ENCODE data around the gene TWSG1. TPM values are rescaled to one million over a fixed set of nuclear protein-coding genes. Genes with fewer than 3 reads are reported as not detected.
A peak's percentile ranks its signal among the peaks of the same experiment; 100 is the strongest.

The TWSG1 gene
- 30.3 TPM for total RNA-seq

DNA sequence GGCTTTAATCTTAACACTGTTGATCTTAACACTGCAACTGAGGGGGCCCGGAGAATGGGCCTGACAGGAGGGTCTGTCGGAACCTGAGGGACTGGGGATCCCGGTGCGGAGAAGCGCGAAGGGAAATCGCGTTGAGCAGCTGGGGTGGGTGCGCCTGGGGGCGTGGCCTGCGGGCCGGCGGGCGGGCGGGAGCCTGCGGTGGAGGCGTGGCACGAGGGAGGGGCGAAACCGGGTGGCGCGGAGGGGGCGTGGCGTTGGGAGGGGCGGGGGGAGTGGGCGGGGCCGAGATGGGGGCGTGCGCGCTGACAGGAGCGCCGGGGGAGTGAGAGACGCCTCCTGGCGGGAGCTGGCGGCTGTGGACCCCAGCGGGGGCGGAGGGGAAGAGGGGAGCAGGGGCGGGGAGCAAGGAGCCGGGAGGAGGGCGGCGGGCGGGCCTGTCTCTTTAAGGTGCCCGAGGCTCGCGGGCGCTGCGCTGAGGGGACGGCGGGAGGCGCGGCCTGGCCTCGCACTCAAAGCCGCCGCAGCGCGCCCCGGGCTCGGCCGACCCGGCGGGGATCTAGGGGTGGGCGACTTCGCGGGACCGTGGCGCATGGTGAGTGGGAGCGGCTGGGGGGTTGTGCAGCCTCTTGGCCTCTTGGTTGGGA lies at the start of gene TWSG1:
TWSG1 (plus strand) TSS at position 445 of the 644 bp plus-strand sequence. CDS start 2,457 bp downstream, outside the sequence.
- H3K4me1 ChIP-seq (ENCODE audit: control insufficient read depth in 3 of 3, insufficient read depth in 3 of 3, low read length in 3 of 3) = peaks cover 6 to 11% (median 9%) of the 10 kb centered on the region in 3 donors
- no peaks in the 10 kb centered on the region for H3K9me3 ChIP-seq (ENCODE audit: control insufficient read depth in 3 of 3, low read length in 3 of 3)
- H3K36me3 ChIP-seq (ENCODE audit: control insufficient read depth in 3 of 3, insufficient read depth in 3 of 3, low read length in 3 of 3) = peaks cover 5 to 9% (median 6%) of the 10 kb centered on the region in 3 donors
- peak within 1 kb of the TSS; percentile 80 to 88 (median 84) for H3K4me3 ChIP-seq (ENCODE audit: low read length in 3 of 3)
- H3K9ac ChIP-seq (ENCODE audit: low read depth in 1 of 3, low read length in 3 of 3) = peak within 1 kb of the TSS; percentile 71 to 79 (median 75)
- H3K27me3 ChIP-seq (ENCODE audit: control insufficient read depth in 3 of 3, insufficient read depth in 3 of 3, low read length in 3 of 3) = no peaks in the 10 kb centered on the region
- H3K27ac ChIP-seq (ENCODE audit: low read depth, low read length) = peak within 1 kb of the TSS; percentile 57

DNA sequence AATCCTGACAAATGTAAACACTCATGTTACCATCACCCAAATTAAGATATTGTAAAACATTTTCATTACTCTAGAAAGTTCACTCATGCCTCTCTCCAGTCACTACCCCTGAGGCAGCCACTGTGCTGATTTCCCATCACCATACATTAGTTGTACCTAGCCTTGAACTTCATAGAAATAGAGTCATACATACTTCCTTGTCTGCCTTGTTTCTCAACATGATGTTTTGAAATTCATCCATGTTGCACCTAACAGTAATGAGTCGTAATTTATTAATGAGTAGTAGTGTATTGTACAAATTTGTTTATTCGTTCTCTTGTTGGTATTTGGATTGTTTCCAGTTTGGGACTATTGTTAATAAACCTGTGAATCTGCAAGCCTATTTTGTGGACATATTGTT lies 49.0 kb upstream of the TWSG1 start:
- no peaks in the 10 kb centered on the region for H3K27me3 ChIP-seq (ENCODE audit: control insufficient read depth in 3 of 3, insufficient read depth in 3 of 3, low read length in 3 of 3)
- H3K36me3 ChIP-seq (ENCODE audit: control insufficient read depth in 3 of 3, insufficient read depth in 3 of 3, low read length in 3 of 3) = peaks cover 3 to 4% (median 4%) of the 10 kb centered on the region in 3 donors
- no peak overlapping the region for H3K4me3 ChIP-seq (ENCODE audit: low read length in 3 of 3)
- no peaks in the 10 kb centered on the region for H3K4me1 ChIP-seq (ENCODE audit: control insufficient read depth in 3 of 3, insufficient read depth in 3 of 3, low read length in 3 of 3)
- H3K9ac ChIP-seq (ENCODE audit: low read depth in 1 of 3, low read length in 3 of 3) = no peak overlapping the region
- no peaks in the 10 kb centered on the region for H3K9me3 ChIP-seq (ENCODE audit: control insufficient read depth in 3 of 3, low read length in 3 of 3)
- no peak overlapping the region for H3K27ac ChIP-seq (ENCODE audit: low read depth, low read length)

- no peaks in the 10 kb centered on the region for H3K4me1 ChIP-seq (ENCODE audit: control insufficient read depth in 3 of 3, insufficient read depth in 3 of 3, low read length in 3 of 3)
- no peaks in the 10 kb centered on the region for H3K36me3 ChIP-seq (ENCODE audit: control insufficient read depth in 3 of 3, insufficient read depth in 3 of 3, low read length in 3 of 3)
- H3K9me3 ChIP-seq (ENCODE audit: control insufficient read depth in 3 of 3, low read length in 3 of 3) = peaks cover 0 to 3% (median 0%) of the 10 kb centered on the region in 3 donors
- no peak overlapping the region for H3K9ac ChIP-seq (ENCODE audit: low read depth in 1 of 3, low read length in 3 of 3)
- no peaks in the 10 kb centered on the region for H3K27me3 ChIP-seq (ENCODE audit: control insufficient read depth in 3 of 3, insufficient read depth in 3 of 3, low read length in 3 of 3)
- no peak overlapping the region for H3K4me3 ChIP-seq (ENCODE audit: low read length in 3 of 3)
- no peak overlapping the region for H3K27ac ChIP-seq (ENCODE audit: low read depth, low read length)
These were observed 47.5 kb upstream of the TWSG1 start for GRCh38 chr18:9287036-9287435.

- no peak overlapping the region for H3K27ac ChIP-seq (ENCODE audit: low read depth, low read length)
- no peak overlapping the region for H3K9ac ChIP-seq (ENCODE audit: low read depth in 1 of 3, low read length in 3 of 3)
- H3K27me3 ChIP-seq (ENCODE audit: control insufficient read depth in 3 of 3, insufficient read depth in 3 of 3, low read length in 3 of 3) = no peaks in the 10 kb centered on the region
- H3K36me3 ChIP-seq (ENCODE audit: control insufficient read depth in 3 of 3, insufficient read depth in 3 of 3, low read length in 3 of 3) = no peaks in the 10 kb centered on the region
- H3K4me3 ChIP-seq (ENCODE audit: low read length in 3 of 3) = no peak overlapping the region
- H3K4me1 ChIP-seq (ENCODE audit: control insufficient read depth in 3 of 3, insufficient read depth in 3 of 3, low read length in 3 of 3) = no peaks in the 10 kb centered on the region
- peaks cover 2 to 5% (median 3%) of the 10 kb centered on the region in 3 donors for H3K9me3 ChIP-seq (ENCODE audit: control insufficient read depth in 3 of 3, low read length in 3 of 3)
These were observed 44.9 kb upstream of the TWSG1 start for GRCh38 chr18:9289698-9290097.

DNA sequence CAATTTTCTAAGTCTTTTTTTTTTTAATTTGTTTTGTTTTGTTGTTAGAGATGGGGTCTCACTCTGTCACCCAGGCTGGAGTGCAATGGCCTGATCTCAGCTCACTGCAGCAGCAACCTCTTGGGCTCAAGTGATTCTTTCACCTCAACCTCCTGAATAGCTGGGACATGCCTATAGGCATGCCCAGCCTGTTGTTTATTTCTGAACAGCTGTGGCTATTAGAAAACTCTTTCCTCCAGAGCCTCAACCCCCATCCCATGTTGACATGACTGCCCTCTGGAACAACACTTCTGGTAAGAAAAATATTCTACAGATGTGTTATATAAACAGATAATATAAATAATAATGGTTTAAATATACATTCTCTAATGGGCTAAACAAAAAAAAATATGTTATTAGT lies 44.4 kb upstream of the TWSG1 start:
- H3K9ac ChIP-seq (ENCODE audit: low read depth in 1 of 3, low read length in 3 of 3) = no peak overlapping the region
- H3K9me3 ChIP-seq (ENCODE audit: control insufficient read depth in 3 of 3, low read length in 3 of 3) = peaks cover 2 to 5% (median 3%) of the 10 kb centered on the region in 3 donors
- no peak overlapping the region for H3K27ac ChIP-seq (ENCODE audit: low read depth, low read length)
- no peaks in the 10 kb centered on the region for H3K36me3 ChIP-seq (ENCODE audit: control insufficient read depth in 3 of 3, insufficient read depth in 3 of 3, low read length in 3 of 3)
- H3K4me1 ChIP-seq (ENCODE audit: control insufficient read depth in 3 of 3, insufficient read depth in 3 of 3, low read length in 3 of 3) = no peaks in the 10 kb centered on the region
- H3K4me3 ChIP-seq (ENCODE audit: low read length in 3 of 3) = no peak overlapping the region
- no peaks in the 10 kb centered on the region for H3K27me3 ChIP-seq (ENCODE audit: control insufficient read depth in 3 of 3, insufficient read depth in 3 of 3, low read length in 3 of 3)

DNA sequence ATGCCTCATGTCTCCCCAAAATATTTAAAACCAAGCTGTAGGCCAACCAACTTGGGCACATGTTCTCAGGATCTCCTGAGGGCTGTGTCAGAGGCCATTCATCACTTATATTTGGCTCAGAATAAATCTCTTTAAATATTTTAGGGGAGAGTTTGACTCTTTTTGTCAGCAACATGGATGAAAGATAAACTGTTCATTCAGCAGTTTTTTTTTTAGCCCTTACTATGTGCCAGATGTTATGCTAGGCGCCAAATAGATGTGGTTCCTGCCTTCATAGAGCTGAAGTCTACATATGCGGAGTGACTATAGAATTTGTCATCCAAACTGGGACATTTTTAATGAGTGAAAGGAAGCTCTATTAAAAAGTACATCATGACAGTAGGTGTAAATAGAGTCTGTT lies 42.5 kb upstream of the TWSG1 start:
- Histone ChIP-seq H3K36me3 (ENCODE audit: control insufficient read depth in 3 of 3, insufficient read depth in 3 of 3, low read length in 3 of 3) (no peaks in the 10 kb centered on the region), H3K4me3 (ENCODE audit: low read length in 3 of 3) (no peak overlapping the region), H3K9me3 (ENCODE audit: control insufficient read depth in 3 of 3, low read length in 3 of 3) (peaks cover 2 to 5% (median 3%) of the 10 kb centered on the region in 3 donors), H3K27me3 (ENCODE audit: control insufficient read depth in 3 of 3, insufficient read depth in 3 of 3, low read length in 3 of 3) (no peaks in the 10 kb centered on the region), H3K27ac (ENCODE audit: low read depth, low read length) (no peak overlapping the region), H3K9ac (ENCODE audit: low read depth in 1 of 3, low read length in 3 of 3) (no peak overlapping the region), H3K4me1 (ENCODE audit: control insufficient read depth in 3 of 3, insufficient read depth in 3 of 3, low read length in 3 of 3) (peaks cover 0 to 2% (median 0%) of the 10 kb centered on the region in 3 donors)

GRCh38 chr18:9293948-9294347 lies 40.6 kb upstream of the TWSG1 start:
- H3K27me3 ChIP-seq (ENCODE audit: control insufficient read depth in 3 of 3, insufficient read depth in 3 of 3, low read length in 3 of 3) = no peaks in the 10 kb centered on the region
- H3K9me3 ChIP-seq (ENCODE audit: control insufficient read depth in 3 of 3, low read length in 3 of 3) = peaks cover 3 to 5% (median 5%) of the 10 kb centered on the region in 3 donors
- H3K4me3 ChIP-seq (ENCODE audit: low read length in 3 of 3) = no peak overlapping the region
- no peak overlapping the region for H3K9ac ChIP-seq (ENCODE audit: low read depth in 1 of 3, low read length in 3 of 3)
- no peaks in the 10 kb centered on the region for H3K36me3 ChIP-seq (ENCODE audit: control insufficient read depth in 3 of 3, insufficient read depth in 3 of 3, low read length in 3 of 3)
- peaks cover 0 to 2% (median 0%) of the 10 kb centered on the region in 3 donors for H3K4me1 ChIP-seq (ENCODE audit: control insufficient read depth in 3 of 3, insufficient read depth in 3 of 3, low read length in 3 of 3)
- no peak overlapping the region for H3K27ac ChIP-seq (ENCODE audit: low read depth, low read length)

DNA sequence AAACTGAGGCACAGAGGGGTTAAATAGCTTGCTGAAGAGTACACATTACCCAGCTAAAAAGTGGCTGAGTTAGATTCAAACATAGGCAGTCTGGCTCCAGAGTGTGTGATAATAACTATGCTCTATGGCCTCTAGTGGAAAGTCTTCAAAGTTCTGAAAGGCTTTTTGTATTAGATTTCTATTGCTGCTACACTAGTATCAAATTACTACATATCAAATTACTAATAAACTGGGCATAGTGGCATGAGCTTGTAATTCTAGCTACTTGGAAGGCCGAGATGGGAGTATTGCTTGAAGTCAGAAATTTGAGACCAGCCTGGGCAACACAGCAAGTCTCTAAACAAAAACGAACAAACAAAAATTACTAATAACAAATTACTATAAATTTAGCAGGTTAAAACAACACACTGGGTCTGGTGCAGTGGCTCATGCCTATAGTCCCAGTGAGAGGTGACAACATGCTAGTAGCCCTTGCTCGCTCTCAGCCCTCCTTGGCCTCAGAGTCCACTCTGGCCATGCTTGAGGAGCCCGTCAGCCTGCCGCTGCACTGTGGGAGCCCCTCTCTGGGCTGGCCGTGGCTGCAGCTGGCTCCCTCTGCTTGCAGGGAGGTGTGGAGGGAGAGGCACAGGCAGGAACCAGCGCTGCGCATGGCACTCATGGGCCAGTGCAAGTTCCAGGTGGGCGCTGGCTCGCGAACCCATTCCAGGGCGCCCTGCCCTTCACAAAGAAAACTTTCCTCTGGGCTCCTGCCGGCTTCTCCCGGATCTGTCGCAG lies 38.2 kb upstream of the TWSG1 start:
- Histone ChIP-seq H3K9me3 (ENCODE audit: control insufficient read depth in 3 of 3, low read length in 3 of 3) (peaks cover 0 to 5% (median 5%) of the 10 kb centered on the region in 3 donors), H3K9ac (ENCODE audit: low read depth in 1 of 3, low read length in 3 of 3) (no peak overlapping the region), H3K27ac (ENCODE audit: low read depth, low read length) (no peak overlapping the region), H3K4me1 (ENCODE audit: control insufficient read depth in 3 of 3, insufficient read depth in 3 of 3, low read length in 3 of 3) (peaks cover 0 to 2% (median 0%) of the 10 kb centered on the region in 3 donors), H3K27me3 (ENCODE audit: control insufficient read depth in 3 of 3, insufficient read depth in 3 of 3, low read length in 3 of 3) (no peaks in the 10 kb centered on the region), H3K36me3 (ENCODE audit: control insufficient read depth in 3 of 3, insufficient read depth in 3 of 3, low read length in 3 of 3) (no peaks in the 10 kb centered on the region), H3K4me3 (ENCODE audit: low read length in 3 of 3) (no peak overlapping the region)

DNA sequence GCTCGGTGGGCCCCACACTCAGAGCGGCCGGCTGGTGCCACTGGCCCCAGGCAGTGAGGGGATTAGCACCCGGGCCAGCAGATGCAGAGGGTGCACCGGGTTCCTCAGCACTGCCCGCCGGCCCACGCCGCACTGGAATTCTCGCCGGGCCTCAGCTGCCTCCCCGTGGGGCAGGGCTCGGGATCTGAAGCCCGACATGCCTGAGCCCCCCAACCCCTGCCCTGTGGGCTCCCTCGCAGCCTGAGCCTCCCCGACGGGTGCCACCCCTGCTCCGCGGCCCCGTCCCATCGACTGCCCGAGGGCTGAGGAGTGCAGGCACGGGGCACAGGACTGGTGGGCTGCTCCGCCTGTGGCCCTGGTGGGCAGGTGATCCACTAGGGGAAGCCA lies 37.6 kb upstream of the TWSG1 start:
- Histone ChIP-seq H3K9me3 (ENCODE audit: control insufficient read depth in 3 of 3, low read length in 3 of 3) (peaks cover 0 to 5% (median 5%) of the 10 kb centered on the region in 3 donors), H3K9ac (ENCODE audit: low read depth in 1 of 3, low read length in 3 of 3) (no peak overlapping the region), H3K27ac (ENCODE audit: low read depth, low read length) (no peak overlapping the region), H3K36me3 (ENCODE audit: control insufficient read depth in 3 of 3, insufficient read depth in 3 of 3, low read length in 3 of 3) (no peaks in the 10 kb centered on the region), H3K4me3 (ENCODE audit: low read length in 3 of 3) (no peak overlapping the region), H3K4me1 (ENCODE audit: control insufficient read depth in 3 of 3, insufficient read depth in 3 of 3, low read length in 3 of 3) (peaks cover 0 to 2% (median 0%) of the 10 kb centered on the region in 3 donors), H3K27me3 (ENCODE audit: control insufficient read depth in 3 of 3, insufficient read depth in 3 of 3, low read length in 3 of 3) (no peaks in the 10 kb centered on the region)

GRCh38 chr18:9304388-9305070 lies 30.0 kb upstream of the TWSG1 start:
- Histone ChIP-seq H3K36me3 (ENCODE audit: control insufficient read depth in 3 of 3, insufficient read depth in 3 of 3, low read length in 3 of 3) (no peaks in the 10 kb centered on the region), H3K9ac (ENCODE audit: low read depth in 1 of 3, low read length in 3 of 3) (no peak overlapping the region), H3K4me1 (ENCODE audit: control insufficient read depth in 3 of 3, insufficient read depth in 3 of 3, low read length in 3 of 3) (no peaks in the 10 kb centered on the region), H3K9me3 (ENCODE audit: control insufficient read depth in 3 of 3, low read length in 3 of 3) (no peaks in the 10 kb centered on the region), H3K27ac (ENCODE audit: low read depth, low read length) (no peak overlapping the region), H3K27me3 (ENCODE audit: control insufficient read depth in 3 of 3, insufficient read depth in 3 of 3, low read length in 3 of 3) (no peaks in the 10 kb centered on the region), H3K4me3 (ENCODE audit: low read length in 3 of 3) (no peak overlapping the region)
